GM19099 (cell line): ENCODE measurements around the gene AP2A2.

Source experiments
- POLR2A ChIP-seq: IDR thresholded peaks from 3 replicates; pipeline ENCODE4 v1.6.1; 2011; ENCODE audit warnings: low read depth; ENCODE audit not compliant: insufficient read length; ENCODE audit errors: extremely low read depth

The AP2A2 gene

GRCh38 chr11:910589-911030, 15.1 kb upstream of the AP2A2 start, which contains the start of gene CHID1:
CHID1 (minus strand) TSS chr11:910810; CDS start chr11:904816, 5,994 bp downstream.
- peak; percentile 70 for TF ChIP-seq POLR2A

- peak; percentile 73 for TF ChIP-seq POLR2A
Observed at GRCh38 chr11:911031-911889, 14.4 kb upstream of the AP2A2 start.

- TF ChIP-seq POLR2A = no peak
Observed at GRCh38 chr11:911890-912219, 13.8 kb upstream of the AP2A2 start.

GRCh38 chr11:912266-912665, 13.4 kb upstream of the AP2A2 start:
- no peak for TF ChIP-seq POLR2A

GRCh38 chr11:913043-913442, 12.6 kb upstream of the AP2A2 start:
- TF ChIP-seq POLR2A = no peak

GRCh38 chr11:914204-914603, 11.5 kb upstream of the AP2A2 start:
- TF ChIP-seq POLR2A = no peak

GRCh38 chr11:914747-915501, 10.7 kb upstream of the AP2A2 start:
- TF ChIP-seq POLR2A = no peak

GRCh38 chr11:917426-917825, 8.2 kb upstream of the AP2A2 start:
- TF ChIP-seq POLR2A = no peak

GRCh38 chr11:921921-922678, 3.6 kb upstream of the AP2A2 start:
- TF ChIP-seq POLR2A = no peak

- no peak for TF ChIP-seq POLR2A
Observed at GRCh38 chr11:923691-924405, 1.8 kb upstream of the AP2A2 start.

- no peak for TF ChIP-seq POLR2A
Observed at GRCh38 chr11:924406-925157, 1.1 kb upstream of the AP2A2 start.

- no peak for TF ChIP-seq POLR2A
Observed at GRCh38 chr11:925158-925495, 543 bp upstream of the AP2A2 start.

- no peak for TF ChIP-seq POLR2A
Observed at GRCh38 chr11:926341-926916, 759 bp downstream of the AP2A2 start.

GRCh38 chr11:927871-928270, 2.2 kb downstream of the AP2A2 start:
- TF ChIP-seq POLR2A = no peak
